HTERT RPE-1 (cell line): ENCODE measurements around the gene TNS1.

Experiments used
- in situ Hi-C: fragments of 300-500 bp; cut with MboI; formaldehyde crosslinking; loops from 4 replicates; pipeline ENCODE4 v1.14.3; 2020; ENCODE audit warnings: low sequenced_read_pairs

TNS1 gene

GRCh38 chr2:217964275-217965161, 38.3 kb downstream of the TNS1 start:
- in situ Hi-C loops = no loop called here

DNA sequence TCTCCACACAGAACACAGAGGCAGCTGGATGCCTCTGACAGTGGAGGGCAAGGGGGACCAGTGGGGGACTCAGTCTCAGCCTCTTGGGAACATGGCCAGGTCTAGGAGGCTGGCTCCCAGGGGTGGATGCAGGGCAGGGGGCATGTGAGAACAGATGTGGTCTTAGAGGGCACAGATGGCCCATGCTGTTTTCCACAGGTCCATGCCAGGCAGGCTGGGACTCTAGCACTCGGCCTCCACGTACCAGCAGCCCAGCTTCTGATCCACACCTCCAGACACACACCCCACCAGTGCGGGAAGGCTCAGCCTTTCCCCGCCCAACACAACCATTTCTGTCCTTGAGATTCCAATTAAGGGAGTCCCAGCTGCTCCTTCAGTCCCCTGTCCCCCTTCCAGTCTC, 42.4 kb downstream of the TNS1 start:
- in situ Hi-C loops = no loop called here

- in situ Hi-C loops = no loop called here
Measured at GRCh38 chr2:217959723-217960122, 43.1 kb downstream of the TNS1 start.

DNA sequence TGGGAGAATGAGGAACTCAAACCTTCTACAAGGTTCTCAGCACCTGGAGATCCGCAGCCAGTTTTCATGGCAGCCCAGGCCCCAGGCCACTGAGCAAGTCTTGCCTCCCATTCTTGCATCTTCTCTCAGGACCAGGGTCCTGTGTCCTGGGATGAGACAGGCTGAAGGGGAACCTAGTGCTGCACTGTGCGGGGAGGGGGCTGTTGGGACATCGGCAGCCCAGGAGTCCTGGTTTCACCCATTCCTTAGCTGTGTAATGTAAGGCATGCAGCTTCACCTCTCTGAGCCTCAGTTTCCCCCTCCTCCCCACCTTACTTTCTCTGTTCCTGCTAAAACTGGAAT, 43.9 kb downstream of the TNS1 start:
- in situ Hi-C loops = no loop called here

DNA sequence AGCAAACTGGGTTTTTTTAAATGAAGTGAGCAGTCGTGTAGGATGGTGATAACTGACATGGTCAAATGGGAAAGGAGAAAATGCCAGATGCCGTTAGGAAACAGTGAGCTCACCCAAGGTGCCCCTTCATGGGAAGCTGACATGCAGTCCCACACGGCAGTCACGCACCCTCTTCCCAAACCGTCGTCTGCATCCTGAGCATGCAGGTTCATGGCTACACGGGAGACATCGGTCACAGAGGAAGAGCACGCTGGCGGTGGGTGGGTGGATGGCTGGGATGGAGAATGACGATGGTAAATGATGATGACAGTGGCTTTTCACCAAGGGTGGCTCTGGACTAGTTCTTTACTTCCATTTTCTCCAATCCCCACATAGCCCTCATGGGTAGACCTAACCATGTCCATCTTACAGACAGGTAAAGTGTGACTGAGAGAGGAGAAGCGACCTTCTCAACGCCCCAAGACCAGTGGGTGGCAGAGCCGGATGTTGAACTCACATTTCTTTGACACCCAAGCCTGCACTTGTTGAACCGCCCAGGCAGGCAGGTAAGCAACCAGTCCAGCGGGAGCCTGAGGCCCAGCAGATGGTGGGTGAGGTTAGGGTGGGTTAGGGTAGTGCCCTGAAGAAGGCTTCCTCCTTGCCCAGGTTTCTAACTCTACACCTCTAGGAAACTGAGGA, 44.5 kb downstream of the TNS1 start:
- in situ Hi-C loops = no loop called here

DNA sequence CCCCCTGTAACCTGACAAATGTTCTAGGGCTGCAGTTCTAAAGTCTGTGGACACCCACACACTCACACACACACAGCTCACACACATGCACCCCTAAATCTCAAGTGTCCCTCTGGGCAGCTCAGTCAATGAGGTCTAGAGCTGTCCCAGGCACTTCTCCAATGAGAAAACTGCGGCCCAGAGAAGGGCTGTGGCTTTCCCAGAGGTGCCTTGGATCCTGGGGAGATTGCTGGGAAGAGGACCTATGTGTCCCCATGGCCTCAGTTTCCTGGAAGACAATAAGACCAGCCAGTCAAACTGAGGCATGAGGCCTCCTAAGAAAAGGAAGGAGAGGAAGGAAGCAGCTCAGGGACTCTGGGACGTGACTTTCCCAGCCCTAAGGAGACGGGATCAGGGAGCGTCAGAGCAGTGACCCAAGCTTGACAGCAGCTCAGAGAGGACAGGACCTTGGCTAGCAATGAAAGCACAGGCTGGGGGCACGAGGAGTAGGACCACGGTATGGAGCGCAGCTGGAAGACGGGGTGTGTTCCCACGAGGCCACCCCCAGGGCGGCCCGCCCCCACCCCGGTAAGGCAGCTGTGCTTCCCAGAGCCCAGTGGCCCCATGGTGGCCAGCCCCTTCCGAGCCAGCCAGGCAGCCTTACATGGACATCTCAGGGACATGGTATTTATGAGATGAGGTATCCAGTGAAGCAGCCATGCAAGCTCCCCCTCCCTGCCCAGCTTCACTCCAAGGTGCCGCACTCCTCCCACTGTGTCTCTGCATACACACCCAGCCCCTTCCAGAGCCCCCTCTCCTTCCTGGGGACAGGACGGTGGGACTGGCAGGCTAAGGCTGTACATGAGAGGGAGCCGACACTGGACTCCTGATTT, 46.0 kb downstream of the TNS1 start:
- in situ Hi-C loops = no loop called here

DNA sequence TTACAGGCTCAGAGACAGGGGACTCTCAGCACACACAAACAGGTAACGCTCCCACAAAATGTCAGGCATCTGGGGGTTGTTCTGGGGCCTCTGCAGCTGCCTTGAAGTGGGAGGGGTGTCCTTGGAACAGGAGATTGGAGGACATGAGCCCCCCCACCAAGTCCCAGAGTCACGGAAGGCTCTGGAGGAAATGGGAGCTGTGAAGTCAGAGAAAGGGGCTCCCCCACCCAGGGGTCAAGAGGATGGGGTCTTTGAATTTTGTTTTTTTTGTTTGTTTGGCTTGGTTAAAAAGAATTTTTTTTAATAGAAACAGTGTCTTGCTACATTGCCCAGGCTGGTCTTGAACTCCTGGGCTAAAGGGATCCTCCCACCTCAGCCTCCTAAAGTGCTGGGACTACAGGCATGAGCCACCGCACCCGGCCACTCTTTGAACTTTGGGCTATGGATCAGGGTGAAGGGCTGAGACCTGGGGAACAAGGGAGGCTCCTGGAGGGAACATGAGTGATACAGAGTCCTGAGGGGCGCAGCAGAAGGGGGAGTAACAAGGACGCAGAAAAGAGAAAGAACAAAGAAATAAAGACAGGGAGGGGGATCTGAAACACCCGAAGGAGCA, 46.8 kb downstream of the TNS1 start:
- in situ Hi-C loops = no loop called here

- in situ Hi-C loops = no loop called here
Measured at GRCh38 chr2:217954971-217955740, 47.6 kb downstream of the TNS1 start.

DNA sequence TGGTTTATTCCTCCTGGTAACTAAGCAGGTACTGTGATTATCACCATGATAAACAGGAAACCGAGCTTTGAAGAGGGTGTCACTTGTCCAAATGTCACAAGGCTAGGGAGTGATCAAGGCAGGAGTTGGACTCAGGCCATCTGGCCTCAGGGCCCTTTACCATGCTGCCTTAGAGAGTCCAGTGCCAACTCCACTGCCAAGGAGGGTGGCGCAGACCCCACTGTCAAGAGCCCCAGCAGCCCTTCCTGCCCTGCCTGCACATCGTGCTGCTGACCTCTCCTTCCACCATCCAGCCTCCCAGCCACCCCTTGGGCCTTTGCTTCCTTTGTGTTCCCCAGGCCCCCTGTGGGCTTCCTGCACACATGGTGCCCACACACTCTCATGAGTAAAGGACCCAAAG, 48.3 kb downstream of the TNS1 start:
- in situ Hi-C loops = no loop called here

DNA sequence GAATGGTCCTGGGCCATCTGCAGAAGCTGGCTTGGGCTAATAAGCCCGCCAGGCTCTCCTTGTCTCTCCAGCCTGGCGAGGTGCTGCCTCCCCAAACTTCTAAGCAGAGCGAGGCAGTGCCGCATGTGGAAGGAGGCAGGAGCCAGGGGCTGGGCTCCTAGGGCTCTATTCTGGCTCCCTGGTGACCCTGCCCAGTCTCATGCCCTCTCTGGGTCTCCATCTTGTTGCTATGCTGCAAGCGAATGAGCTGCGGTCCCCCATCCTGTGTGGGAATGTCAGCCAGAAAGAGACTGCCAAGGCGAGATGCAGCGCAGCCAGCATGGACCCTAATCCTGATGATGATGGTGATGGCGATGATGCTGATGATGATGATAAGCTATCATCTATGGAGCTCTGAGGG, 48.7 kb downstream of the TNS1 start:
- in situ Hi-C loops = no loop called here

- in situ Hi-C loops = no loop called here
Measured at GRCh38 chr2:217953531-217953932, 49.3 kb downstream of the TNS1 start.

- in situ Hi-C loops = no loop called here
Measured at GRCh38 chr2:217953011-217953481, 49.7 kb downstream of the TNS1 start.

- in situ Hi-C loops = no loop called here
Measured at GRCh38 chr2:217952409-217952808, 50.4 kb downstream of the TNS1 start.

DNA sequence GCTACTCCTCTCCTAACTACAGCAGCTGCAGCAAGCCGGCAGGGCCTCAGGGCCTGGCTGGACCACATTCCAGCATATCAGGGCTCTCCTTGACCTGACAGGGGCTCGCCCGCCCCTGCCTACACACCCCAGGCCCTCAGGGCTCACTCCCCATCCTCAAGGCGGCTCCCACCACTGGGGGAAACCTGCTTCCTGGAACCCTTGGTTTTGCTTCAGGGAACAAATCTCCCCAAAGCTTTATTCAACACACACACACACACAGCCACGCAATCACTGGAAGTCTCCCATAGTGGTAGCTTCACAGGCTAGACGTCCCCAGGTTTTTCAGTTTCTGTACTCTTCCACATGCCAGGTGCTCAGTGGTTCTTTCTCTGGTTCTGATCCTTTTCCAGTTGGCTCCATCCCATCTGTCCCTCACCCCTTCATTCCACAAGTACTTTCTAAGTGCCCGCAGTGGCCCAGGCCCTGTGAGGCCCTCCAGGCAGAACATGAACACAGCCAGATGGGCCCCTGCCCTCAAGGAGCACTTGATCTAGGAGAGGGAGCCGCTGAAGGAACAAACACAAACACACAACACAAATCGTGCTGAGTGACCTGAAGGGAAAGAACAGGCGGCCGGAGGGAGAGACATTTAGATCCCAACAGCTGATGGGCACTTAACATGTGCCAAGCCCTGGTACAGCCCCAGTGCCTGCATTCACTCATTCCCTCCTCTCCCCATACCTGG, 51.1 kb downstream of the TNS1 start:
- in situ Hi-C loops = no loop called here

- in situ Hi-C loops = no loop called here
Measured at GRCh38 chr2:217951091-217951490, 51.7 kb downstream of the TNS1 start.

DNA sequence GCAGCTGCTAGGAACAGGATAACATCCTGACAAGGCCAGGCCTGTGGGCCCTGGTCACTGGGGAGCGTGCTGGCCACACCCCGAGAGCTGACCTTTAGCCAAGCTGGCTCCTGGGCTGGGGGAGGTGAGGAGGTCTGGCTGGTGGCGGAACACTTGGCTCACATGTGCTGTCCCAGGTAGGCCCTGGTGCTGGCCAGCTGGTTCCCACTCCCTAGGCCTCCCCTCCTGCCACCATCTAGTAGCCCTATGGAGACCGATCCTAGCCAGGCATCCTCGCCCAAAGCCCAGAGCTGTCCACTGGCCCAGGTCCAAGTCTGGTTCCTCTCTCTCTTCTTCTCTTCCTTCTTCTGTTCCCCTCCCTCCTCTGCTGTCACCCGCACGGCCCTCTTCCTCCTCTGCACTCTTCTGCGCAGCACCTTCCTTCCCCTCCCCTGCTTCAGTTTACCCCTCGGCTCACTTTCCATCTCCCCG, 52.4 kb downstream of the TNS1 start:
- in situ Hi-C loops = no loop called here

DNA sequence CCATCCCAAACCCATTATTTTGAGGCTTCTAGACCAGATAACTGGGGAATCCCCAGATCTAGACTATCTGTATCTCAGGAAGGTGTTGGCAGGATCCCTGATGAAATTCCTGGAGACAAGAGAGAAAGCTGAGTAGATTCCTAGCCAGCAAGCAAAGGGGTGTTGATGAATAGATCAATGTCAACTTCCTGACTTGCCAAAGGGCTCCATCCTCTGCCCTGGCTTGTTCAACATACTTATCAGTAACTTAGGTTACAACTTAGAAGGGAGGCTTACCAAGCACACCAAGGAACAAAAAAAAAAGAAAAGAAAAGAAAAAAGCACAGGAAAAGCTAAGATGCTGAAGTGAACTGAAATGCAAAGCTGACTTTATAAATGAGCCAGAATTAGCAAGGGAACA, 53.3 kb downstream of the TNS1 start:
- in situ Hi-C loops = no loop called here

GRCh38 chr2:217948897-217949296, 53.9 kb downstream of the TNS1 start:
- in situ Hi-C loops = no loop called here

DNA sequence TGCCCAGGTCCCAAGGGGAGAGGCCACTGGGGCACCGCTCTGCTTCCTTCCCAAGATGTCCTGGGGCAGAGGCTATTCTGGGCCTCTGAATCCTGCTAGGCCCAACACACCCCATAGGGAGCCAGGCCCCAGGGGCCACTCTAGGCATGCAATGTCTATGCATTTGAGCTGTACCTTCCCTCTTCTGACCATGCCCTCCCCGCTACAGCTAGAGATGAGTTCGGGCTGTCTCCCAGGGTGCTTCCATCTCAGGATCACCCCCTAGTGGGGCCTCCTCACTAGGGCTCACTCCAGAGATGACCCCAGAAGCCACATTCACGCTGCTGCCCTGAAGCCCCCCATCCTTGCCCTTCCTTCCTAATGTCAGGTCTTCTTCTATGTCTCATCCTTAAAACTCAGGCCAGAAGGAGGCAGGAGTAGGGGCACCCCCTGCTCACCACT, 54.4 kb downstream of the TNS1 start:
- in situ Hi-C loops = no loop called here
